HEK293T (cell line): ENCODE results near the gene SPATA12.

ENCODE experiments used
- NFRKB ChIP-seq: fragments of 450-650 bp; IDR thresholded peaks from 2 replicates; pipeline ENCODE4 v1.6.1; 2016; ENCODE audit warnings: mild to moderate bottlenecking, moderate library complexity
- SP1 ChIP-seq: fragments of 450-650 bp; IDR thresholded peaks from 2 replicates; pipeline ENCODE4 v1.6.1; 2017
- SUZ12 ChIP-seq: fragments of 450-650 bp; IDR thresholded peaks from 2 replicates; pipeline ENCODE4 v1.6.1; 2016; ENCODE audit warnings: mild to moderate bottlenecking
- ZNF384 ChIP-seq: fragments of 450-650 bp; IDR thresholded peaks from 2 replicates; pipeline ENCODE4 v1.6.1; 2016

GRCh38 chr3:57081173-57081572 is 20.7 kb downstream of the SPATA12 start:
- no peak for TF ChIP-seq SUZ12
- no peak for TF ChIP-seq ZNF384
- no peak for TF ChIP-seq NFRKB
- no peak for TF ChIP-seq SP1
